Right renal cortex interstitium (tissue), 3 donors: ENCODE measurements around the gene SPPL3. TPM values are rescaled to one million over a fixed set of nuclear protein-coding genes. Genes with fewer than 3 reads are reported as not detected.

ENCODE experiments used
- DNase-seq, 3 donors: peaks; one replicate each; pipeline ENCODE4 v3.0.0-alpha.2; 2013; ENCODE audit warnings: low read depth in 3 of 3, low spot score in 2 of 3
- polyA plus RNA-seq, 3 donors: library from polyadenylated mRNA; unstranded; fragments of 120-200 nt; gene quantifications; one replicate each; pipeline ENCODE4 v1.2.1, GENCODE V29; 2013; ENCODE audit not compliant: insufficient read length in 3 of 3

Gene SPPL3
- polyA plus RNA-seq, 3 donors: 85.2 to 87.3 (median 85.6) TPM

- DNase-seq: no peak
Measured at GRCh38 chr12:120879718-120880300, 24.3 kb downstream of the SPPL3 start.

GRCh38 chr12:120879102-120879501 is 25.1 kb downstream of the SPPL3 start:
- no peak for DNase-seq

- no peak for DNase-seq
Measured at GRCh38 chr12:120874547-120875245, 29.5 kb downstream of the SPPL3 start.

- no peak for DNase-seq
Measured at GRCh38 chr12:120873226-120873625, 30.9 kb downstream of the SPPL3 start.

GRCh38 chr12:120872487-120872886 is 31.7 kb downstream of the SPPL3 start:
- DNase-seq: no peak

- DNase-seq: no peak
Measured at GRCh38 chr12:120870415-120870814, 33.7 kb downstream of the SPPL3 start.

GRCh38 chr12:120869376-120869775 is 34.8 kb downstream of the SPPL3 start:
- no peak for DNase-seq

- DNase-seq: no peak
Measured at GRCh38 chr12:120866108-120866507, 38.0 kb downstream of the SPPL3 start.

GRCh38 chr12:120865098-120865497 is 39.1 kb downstream of the SPPL3 start:
- no peak for DNase-seq

GRCh38 chr12:120862664-120863063 is 41.5 kb downstream of the SPPL3 start:
- no peak for DNase-seq

- no peak for DNase-seq
Measured at GRCh38 chr12:120861074-120861795, 42.9 kb downstream of the SPPL3 start.

- DNase-seq: no peak
Measured at GRCh38 chr12:120858306-120859088, 45.7 kb downstream of the SPPL3 start.

GRCh38 chr12:120856980-120857379 is 47.2 kb downstream of the SPPL3 start:
- DNase-seq: no peak

GRCh38 chr12:120855823-120856588 is 48.2 kb downstream of the SPPL3 start:
- no peak for DNase-seq

- no peak for DNase-seq
Measured at GRCh38 chr12:120854804-120855203, 49.4 kb downstream of the SPPL3 start.

GRCh38 chr12:120853188-120853587 is 51.0 kb downstream of the SPPL3 start:
- DNase-seq: no peak

- DNase-seq: no peak
Measured at GRCh38 chr12:120851944-120852343, 52.2 kb downstream of the SPPL3 start.

- no peak for DNase-seq
Measured at GRCh38 chr12:120851444-120851843, 52.7 kb downstream of the SPPL3 start.

GRCh38 chr12:120849765-120850164 is 54.4 kb downstream of the SPPL3 start:
- DNase-seq: no peak

GRCh38 chr12:120847814-120848213 is 56.3 kb downstream of the SPPL3 start:
- DNase-seq: no peak
